HCT116 (cell line): ENCODE data around the gene EXOC4.

Source experiments
- CEBPB ChIP-seq: IDR thresholded peaks from 2 replicates; pipeline ENCODE4 v1.6.1; 2012; ENCODE audit warnings: low read depth
- EZH2 ChIP-seq: fragments of 200-600 bp; sonication (generic); IDR thresholded peaks from 2 replicates; pipeline ENCODE4 v1.6.1; 2017; ENCODE audit warnings: antibody characterized with exemption, mixed run types
- POLR2AphosphoS5 ChIP-seq: IDR thresholded peaks from 2 replicates; pipeline ENCODE4 v1.6.1; 2011; ENCODE audit warnings: mild to moderate bottlenecking, low read depth, low read length, moderate library complexity
- TF ChIP-seq, protein P1 (sequence below), 3 experiments: fragments of 200-600 bp in 1 of 3; sonication (generic) in 1 of 3; IDR thresholded peaks in 2 of 3; conservative IDR thresholded peaks in 1 of 3; 2 replicates each; pipeline ENCODE4 v1.5.1; 2012 to 2017; ENCODE audit warnings: low read depth in 2 of 3, low read length in 2 of 3, antibody characterized with exemption in 1 of 3, borderline replicate concordance in 1 of 3, control low read depth in 1 of 3, mild to moderate bottlenecking in 1 of 3, mixed read lengths in 1 of 3, mixed run types in 1 of 3, moderate library complexity in 1 of 3; ENCODE audit not compliant: insufficient read depth in 1 of 3
- TF ChIP-seq, protein P2 (sequence below): IDR thresholded peaks from 2 replicates; pipeline ENCODE4 v1.6.1; 2012

DNA sequence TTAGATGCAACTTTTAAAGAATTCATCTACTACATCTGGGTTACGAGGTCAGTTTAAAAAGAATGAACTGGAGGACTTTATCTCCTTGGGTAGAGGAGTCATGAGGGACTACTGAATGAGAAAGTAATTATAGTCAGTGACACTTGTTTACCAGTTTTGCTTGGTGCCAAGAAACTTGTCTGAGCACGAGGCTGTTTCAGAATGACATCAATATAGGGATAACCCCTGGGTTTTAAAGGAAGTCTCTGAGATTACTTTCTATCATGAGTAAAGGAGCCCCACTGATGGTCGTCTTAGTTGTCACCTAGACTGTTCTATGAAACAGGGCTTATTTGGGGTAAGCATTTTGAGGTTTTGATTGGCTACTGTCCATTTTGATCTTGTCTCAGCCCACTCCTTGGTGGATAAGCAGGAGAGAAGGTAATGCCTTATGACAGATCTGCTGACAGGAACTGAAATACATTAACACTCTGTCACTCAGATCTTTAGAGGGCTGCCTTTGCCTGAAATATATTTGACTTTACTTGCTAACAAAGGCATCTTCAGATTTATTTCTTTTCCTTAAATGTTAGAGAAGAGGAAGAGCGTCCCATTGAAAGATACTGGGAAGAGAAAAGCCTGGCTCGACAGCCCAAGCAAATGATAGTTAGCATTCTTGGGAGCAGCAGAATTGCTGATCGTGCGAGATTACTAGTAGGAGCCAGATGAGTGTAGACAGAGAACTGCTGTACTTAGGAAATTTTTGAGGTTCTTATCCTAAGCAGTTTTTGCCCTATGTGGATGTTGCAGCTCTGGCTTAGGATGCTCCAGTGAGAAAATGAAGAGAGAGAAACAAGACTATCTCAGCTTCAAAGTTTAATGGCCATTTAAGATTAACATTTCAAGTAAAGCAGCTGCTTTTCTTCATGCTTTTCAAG, 575.1 kb downstream of the EXOC4 start:
- TF ChIP-seq, protein P1, sequence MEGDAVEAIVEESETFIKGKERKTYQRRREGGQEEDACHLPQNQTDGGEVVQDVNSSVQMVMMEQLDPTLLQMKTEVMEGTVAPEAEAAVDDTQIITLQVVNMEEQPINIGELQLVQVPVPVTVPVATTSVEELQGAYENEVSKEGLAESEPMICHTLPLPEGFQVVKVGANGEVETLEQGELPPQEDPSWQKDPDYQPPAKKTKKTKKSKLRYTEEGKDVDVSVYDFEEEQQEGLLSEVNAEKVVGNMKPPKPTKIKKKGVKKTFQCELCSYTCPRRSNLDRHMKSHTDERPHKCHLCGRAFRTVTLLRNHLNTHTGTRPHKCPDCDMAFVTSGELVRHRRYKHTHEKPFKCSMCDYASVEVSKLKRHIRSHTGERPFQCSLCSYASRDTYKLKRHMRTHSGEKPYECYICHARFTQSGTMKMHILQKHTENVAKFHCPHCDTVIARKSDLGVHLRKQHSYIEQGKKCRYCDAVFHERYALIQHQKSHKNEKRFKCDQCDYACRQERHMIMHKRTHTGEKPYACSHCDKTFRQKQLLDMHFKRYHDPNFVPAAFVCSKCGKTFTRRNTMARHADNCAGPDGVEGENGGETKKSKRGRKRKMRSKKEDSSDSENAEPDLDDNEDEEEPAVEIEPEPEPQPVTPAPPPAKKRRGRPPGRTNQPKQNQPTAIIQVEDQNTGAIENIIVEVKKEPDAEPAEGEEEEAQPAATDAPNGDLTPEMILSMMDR (IDR thresholded peaks at IDR 0.05 in 2 of 3, conservative IDR thresholded peaks at IDR 0.05 in 1 of 3; ENCODE audit: borderline replicate concordance in 1 of 3, insufficient read depth in 1 of 3, low read depth in 2 of 3, low read length in 2 of 3) = no peak
- TF ChIP-seq EZH2 = no peak
- TF ChIP-seq POLR2AphosphoS5 = no peak
- TF ChIP-seq CEBPB = no peak
- TF ChIP-seq, protein P2, sequence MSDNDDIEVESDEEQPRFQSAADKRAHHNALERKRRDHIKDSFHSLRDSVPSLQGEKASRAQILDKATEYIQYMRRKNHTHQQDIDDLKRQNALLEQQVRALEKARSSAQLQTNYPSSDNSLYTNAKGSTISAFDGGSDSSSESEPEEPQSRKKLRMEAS = no peak
